Left ventricle myocardium inferior (tissue), 1 donor: ENCODE measurements around the gene DNM3. TPM values are rescaled to one million over a fixed set of nuclear protein-coding genes. Genes with fewer than 3 reads are reported as not detected.

Source experiments
- DNase-seq: peaks from one replicate; pipeline ENCODE4 v3.0.0-alpha.2; 2020
- H3K27ac ChIP-seq: fragments of 200-600 bp; replicated peaks from 2 replicates; pipeline ENCODE4 v1.8.0; 2021
- H3K27me3 ChIP-seq: fragments of 200-600 bp; 2 replicates; pipeline ENCODE4 v1.8.0; 2021; ENCODE audit warnings: low read depth
- H3K36me3 ChIP-seq: fragments of 200-600 bp; 2 replicates; pipeline ENCODE4 v1.8.0; 2021
- H3K4me1 ChIP-seq: fragments of 200-600 bp; 2 replicates; pipeline ENCODE4 v1.8.0; 2021
- H3K4me3 ChIP-seq: fragments of 200-600 bp; 2 replicates; pipeline ENCODE4 v1.8.0; 2021; ENCODE audit warnings: mild to moderate bottlenecking, moderate library complexity
- H3K9me3 ChIP-seq: fragments of 200-600 bp; replicated peaks from 2 replicates; pipeline ENCODE4 v1.8.0; 2021
- CTCF ChIP-seq: fragments of 200-600 bp; IDR thresholded peaks from 2 replicates; pipeline ENCODE4 v1.8.0; 2021; ENCODE audit warnings: antibody characterized with exemption, mild to moderate bottlenecking, borderline replicate concordance
- intact Hi-C: fragments of 100-400 bp; cut with micrococcal nuclease; formaldehyde crosslinking; loops from one replicate; pipeline ENCODE4 v1.11.0; 2022
- total RNA-seq: library from RNA; stranded (reverse); fragmentation: NEBNext Ultra II Directional; extraction: Animal tissue kit (Norgen Biotek cat#: 25700); gene quantifications from one replicate; pipeline ENCODE4 v1.2.1, GENCODE V29; 2021
- donor health status: DM: no; HTN: yes; CAD: no; lungs with severe emphysema.

Gene DNM3
- total RNA-seq, 1 donor from 2014 or later: 1.2 TPM

DNA sequence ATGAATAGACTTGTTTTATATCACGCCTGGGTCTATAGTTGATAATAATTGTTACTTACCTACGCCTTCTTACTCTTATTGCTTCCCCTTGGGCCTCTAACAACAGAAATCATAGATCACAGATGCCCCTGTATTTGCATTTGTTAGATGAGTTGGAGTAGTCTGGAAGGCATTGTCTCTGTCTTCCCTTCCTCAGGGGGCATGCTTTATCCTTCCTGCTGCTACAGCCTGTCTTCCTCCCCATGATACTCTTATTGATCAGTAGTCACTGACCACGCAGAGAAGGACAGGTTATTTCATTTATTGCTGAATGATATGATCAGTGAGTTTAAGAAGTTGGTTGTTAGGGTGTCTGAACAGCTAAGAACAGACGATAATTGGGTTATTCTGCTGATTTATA lies 98.4 kb downstream of the DNM3 start:
- Histone ChIP-seq H3K9me3 (no peaks in the 10 kb centered on the region), H3K4me3 (no peak overlapping the region), H3K27me3 (no peaks in the 10 kb centered on the region), H3K4me1 (peaks cover 3% of the 10 kb centered on the region), H3K27ac (no peak overlapping the region), H3K36me3 (no peaks in the 10 kb centered on the region)
- no peak for TF ChIP-seq CTCF
- intact Hi-C loops: no loop called here
- DNase-seq: no peak

DNA sequence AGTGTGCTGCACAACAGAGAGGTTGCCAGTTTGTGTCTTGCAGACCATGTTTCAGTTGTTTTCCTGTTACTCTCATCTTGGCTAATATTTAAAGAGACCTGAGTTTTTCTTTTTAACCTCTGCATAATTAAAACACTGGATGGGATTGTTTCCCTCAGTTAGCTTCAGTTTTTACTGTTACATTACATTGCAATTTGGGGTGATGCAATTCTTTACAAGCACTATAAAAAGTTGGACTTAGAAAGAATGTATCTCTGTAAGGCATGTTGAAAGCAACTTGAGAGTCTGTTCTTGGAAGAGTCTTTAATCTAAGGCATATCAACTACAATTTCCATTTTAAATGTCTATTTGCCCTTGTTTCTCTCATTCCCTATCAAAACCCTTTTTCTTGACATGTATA lies 99.1 kb downstream of the DNM3 start:
- H3K27me3 ChIP-seq: no peaks in the 10 kb centered on the region
- H3K9me3 ChIP-seq: no peaks in the 10 kb centered on the region
- DNase-seq: no peak
- no peak for TF ChIP-seq CTCF
- no peak overlapping the region for H3K27ac ChIP-seq
- intact Hi-C loops: no loop called here
- H3K4me1 ChIP-seq: peaks cover 3% of the 10 kb centered on the region
- H3K36me3 ChIP-seq: no peaks in the 10 kb centered on the region
- no peak overlapping the region for H3K4me3 ChIP-seq

- Histone ChIP-seq H3K27me3 (no peaks in the 10 kb centered on the region), H3K4me3 (no peak overlapping the region), H3K36me3 (no peaks in the 10 kb centered on the region), H3K4me1 (peaks cover 3% of the 10 kb centered on the region), H3K27ac (no peak overlapping the region), H3K9me3 (no peaks in the 10 kb centered on the region)
- intact Hi-C loops: no loop called here
- DNase-seq: no peak
- TF ChIP-seq CTCF: no peak
These were observed 100.6 kb downstream of the DNM3 start for GRCh38 chr1:171941920-171942319.

DNA sequence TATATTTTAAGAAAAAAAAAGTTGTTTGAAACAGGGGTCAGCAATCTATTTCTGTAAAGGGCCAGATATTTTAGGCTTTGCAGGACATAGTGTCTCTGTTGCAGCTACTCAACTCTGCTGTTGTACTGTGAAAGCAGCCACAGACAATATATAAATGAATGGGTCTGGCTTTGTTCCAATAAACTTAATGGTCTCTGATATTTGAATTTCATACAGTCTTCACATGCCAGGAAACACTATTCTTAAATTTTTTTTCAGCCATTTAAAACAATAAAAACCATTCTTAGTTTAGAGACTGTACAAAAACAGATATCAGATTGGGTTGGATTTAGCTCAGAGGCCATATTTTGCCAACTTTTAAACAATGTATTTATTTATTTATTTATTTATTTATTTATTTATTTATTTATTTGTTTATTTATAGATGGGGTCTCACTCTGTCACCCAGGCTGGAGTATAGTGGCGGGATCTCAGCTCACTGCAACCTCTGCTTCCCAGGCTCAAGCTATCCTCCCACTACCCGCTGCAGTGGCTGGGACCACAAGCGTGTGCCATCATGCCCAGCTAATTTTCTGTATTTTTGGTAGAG lies 102.8 kb downstream of the DNM3 start:
- H3K4me3 ChIP-seq: no peak overlapping the region
- H3K4me1 ChIP-seq: peaks cover 3% of the 10 kb centered on the region
- H3K27ac ChIP-seq: no peak overlapping the region
- TF ChIP-seq CTCF: no peak
- H3K9me3 ChIP-seq: no peaks in the 10 kb centered on the region
- no peaks in the 10 kb centered on the region for H3K27me3 ChIP-seq
- intact Hi-C loops: no loop called here
- H3K36me3 ChIP-seq: no peaks in the 10 kb centered on the region
- DNase-seq: no peak

GRCh38 chr1:171948511-171948910 lies 107.2 kb downstream of the DNM3 start:
- Histone ChIP-seq H3K36me3 (no peaks in the 10 kb centered on the region), H3K4me3 (no peak overlapping the region), H3K27ac (no peak overlapping the region), H3K27me3 (peaks cover 16% of the 10 kb centered on the region), H3K9me3 (peaks cover 6% of the 10 kb centered on the region), H3K4me1 (peaks cover 3% of the 10 kb centered on the region)
- DNase-seq: no peak
- no peak for TF ChIP-seq CTCF
- intact Hi-C loops: no loop called here
